Cortex of kidney (tissue), 1 donor: ENCODE measurements around the gene NBEA.
"Not testable (repeated sequence)": the region's sequence is repeated elsewhere in the genome, so short reads cannot be mapped to it uniquely, and the experiment has no call there.

ENCODE experiments used
- DNase-seq: peaks from one replicate; lab custom pipeline; 2025; lab: John Stamatoyannopoulos, UW

NBEA gene

DNA sequence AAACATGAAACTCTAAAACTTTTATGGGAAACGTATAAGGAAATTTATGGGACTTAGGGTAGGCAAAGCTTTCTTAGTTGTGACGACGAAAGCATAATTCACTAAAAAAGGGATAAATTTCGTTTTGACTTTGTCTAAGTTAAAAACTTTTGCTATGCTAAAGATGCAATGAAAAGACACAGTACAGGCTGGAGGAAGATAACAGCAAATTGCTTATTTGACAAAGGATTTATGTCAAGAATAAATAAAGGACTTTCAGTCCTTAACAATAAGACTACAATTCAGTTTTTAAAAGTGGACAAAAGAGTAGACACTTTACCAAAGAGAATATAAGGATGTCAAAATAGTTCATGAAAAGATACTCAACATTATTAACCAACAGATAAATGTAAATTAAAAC, 150.2 kb downstream of the NBEA start:
- DNase-seq = no peak

DNA sequence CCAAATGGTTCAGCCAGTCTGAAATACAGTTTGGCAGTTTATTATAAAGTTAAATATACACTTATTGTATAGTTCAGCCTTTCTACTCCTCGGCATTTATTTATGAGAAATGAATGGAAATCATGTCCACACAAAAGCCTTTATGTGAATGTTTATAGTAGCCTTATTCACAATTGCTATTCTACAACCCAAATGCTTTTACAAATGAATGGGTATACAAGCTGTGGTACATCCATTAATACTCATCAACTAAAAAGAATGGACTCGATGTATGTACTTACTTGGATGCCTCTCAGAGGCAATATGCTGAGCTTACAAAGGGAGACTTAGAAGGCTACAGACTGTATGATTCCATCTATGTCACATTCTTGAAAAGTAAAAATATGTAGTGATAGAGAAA, 150.7 kb downstream of the NBEA start:
- DNase-seq = no peak

DNA sequence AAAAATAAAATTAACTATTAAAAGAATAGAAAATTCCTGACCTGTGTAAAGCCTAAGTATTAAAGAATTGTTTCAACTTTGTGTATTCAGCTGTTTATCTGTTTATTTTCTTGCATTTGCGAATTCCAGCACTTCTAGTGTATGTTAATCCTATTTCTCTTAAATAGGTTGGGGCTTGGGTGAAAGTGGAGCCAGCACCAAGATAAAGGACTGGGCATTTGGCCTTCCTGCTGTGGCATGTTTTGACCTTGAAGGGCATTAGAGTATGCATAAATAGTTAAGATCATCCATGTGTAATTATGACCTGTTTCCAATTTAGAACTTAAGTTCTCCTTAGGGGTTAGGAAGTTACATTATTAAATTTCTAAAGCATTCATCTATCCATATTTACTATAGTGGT, 151.3 kb downstream of the NBEA start:
- DNase-seq = no peak

DNA sequence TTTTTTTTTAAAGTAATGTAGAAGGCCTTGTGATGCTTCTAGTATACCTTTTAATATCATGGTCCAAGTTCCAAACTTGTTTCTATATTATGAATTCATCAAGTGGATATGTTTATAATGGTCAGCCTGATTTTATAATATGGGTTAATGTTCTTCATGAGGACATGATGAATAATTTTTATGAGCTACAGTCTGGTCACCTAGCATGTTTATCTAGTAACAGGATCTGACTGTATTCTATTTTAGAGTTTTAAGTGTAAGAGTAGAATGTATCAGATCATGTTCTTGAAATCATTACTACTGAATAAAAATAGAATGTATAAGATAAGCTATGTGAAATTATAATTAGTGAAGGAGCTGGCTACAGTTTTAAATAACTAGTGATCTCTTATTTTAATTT, 164.7 kb downstream of the NBEA start:
- not testable (repeated sequence) for DNase-seq

DNA sequence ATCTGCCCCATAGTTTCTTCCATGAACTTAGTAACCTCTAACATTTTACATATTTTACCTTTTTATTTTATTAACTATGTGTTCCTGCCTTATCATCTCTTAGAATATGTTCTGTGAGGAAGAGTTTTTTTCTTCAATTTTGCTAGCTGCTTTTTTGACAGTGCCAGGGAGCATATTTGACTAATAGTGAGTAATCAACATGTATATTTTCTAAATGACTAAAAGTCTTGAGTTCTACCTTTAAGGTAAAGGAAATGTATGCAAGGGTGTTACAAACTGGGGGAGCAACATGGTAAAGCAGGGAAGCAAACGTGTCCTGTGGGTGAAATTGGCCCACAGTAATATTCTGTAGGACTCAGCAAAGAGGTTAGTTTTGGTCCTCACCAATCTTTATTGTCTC, 165.5 kb downstream of the NBEA start:
- no peak for DNase-seq

DNA sequence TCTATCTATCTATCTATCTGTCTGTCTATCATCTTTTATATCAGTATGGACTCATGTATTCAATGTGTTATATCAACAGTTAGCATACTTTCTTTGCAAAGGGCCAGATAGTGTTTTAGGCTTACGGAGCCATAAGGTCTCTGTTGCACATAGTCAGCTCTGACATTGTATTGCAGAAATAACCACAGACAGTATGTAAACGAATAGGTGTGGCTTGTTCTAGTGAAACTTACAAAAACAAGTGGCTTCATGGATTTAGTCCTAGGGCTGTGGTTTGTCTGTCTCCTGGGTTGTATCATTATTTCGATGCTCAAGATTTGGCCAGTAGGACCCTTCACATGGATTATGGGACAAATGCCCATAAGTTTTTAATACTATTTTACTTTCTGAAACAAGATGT, 171.5 kb downstream of the NBEA start:
- not testable (repeated sequence) for DNase-seq

DNA sequence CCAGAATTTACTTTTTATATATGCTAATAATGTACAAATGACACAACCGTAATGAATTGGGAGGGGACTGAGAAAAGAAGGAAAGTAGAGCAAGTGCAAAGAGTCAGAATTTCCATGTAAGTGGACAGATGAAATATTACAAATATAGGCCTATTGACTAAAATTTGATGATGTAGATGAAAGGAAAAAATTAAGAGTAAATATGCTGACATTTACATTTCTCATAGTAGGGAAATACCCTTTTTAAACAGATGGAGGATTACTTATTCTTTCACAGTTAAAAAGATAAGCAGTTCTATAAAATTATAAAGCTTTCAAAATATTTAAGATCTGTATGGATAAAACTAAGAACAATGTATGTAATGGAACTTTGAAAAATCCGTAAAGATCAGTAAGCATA, 185.4 kb downstream of the NBEA start:
- DNase-seq = no peak

DNA sequence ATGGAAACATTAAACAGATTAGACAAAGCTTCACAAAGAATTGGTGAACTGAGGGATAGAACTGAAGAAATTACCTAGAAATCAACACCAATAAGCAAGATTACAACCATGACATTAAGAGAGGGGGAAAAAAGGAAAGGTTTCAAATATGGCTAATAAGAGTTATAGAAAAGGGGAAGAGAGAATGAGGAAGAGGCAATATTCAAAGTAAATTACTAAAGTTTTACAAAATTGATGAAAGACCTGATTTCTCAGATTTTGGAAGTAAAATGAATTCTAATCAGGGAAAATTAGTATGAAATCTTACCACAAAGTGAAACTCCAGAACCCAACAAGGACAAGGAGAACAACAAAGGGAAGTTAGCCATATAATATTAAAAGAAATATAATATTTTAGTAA, 187.4 kb downstream of the NBEA start:
- no peak for DNase-seq

DNA sequence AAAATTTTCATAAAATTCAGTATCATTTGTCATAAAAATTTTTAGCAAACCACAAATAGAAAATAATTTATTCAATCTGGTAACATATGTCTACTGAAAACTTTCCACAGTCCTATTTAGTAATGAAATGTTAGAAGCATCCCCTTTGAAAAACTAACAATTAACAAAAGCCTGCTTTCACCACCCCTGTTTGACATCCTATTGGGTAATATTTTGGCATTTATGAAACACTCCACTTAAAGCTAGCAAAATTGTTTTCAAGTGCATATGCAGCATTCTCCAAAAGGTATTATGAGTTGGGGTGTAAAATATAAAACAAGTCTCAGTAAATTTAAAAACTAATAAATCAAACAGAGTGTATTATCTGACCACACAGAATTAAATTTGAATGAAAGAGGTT, 189.4 kb downstream of the NBEA start:
- no peak for DNase-seq

DNA sequence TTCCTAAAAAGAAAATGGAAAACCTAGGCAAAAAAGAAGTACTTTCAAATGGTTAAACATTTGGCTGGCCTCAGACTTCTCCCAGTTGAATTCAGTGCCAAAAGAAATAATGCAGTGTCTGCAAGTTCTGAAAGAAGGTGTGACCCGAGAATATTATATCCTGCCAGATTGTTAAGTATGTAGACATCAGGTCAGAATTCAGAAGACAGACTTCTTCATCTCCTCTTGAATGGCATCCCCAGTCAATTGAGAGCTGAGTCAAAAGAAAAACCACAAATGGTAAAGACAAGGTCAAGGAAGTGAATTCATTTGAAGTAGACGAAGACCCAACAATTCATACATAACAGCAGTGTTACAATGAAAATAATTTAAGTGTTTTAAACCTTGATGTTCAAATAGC, 194.5 kb downstream of the NBEA start:
- no peak for DNase-seq

DNA sequence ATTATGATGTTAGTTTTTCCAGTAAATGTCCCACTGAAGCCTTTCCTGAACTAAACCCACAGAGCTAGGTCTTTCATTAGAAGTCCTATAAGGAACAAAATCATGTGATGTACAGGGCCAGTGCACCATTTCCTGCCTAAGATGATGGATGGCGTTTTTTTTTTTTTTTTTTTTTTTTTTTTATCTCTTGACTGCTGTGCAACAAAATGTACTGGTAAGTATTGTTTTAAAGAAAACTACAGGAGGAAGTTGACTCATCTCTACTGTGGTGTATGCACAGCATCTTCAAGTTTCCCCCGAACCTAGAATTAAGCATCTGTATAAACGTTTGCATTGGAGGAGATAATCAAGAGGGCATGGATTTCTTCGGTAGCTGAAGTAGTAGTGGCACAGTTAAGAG, 197.5 kb downstream of the NBEA start:
- no peak for DNase-seq

DNA sequence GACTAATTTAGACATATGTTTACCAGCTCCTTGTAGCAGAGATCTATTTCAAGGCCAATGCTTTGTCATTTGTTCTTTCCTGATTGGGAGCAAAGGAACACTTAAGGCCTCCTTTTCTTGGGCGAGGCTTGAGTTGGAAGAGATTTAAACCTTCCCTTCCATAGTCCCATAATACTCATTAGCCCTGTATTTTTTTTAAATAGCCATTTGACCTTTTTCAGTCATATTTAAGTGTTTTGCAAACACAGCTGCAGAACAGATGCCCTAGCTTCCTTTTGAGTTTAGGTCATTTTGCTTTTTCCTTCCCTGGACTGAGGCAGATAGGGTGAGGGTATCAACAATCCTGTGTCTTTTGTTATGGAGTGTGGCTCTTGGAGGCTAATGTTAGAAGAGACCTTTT, 198.3 kb downstream of the NBEA start:
- DNase-seq = no peak

DNA sequence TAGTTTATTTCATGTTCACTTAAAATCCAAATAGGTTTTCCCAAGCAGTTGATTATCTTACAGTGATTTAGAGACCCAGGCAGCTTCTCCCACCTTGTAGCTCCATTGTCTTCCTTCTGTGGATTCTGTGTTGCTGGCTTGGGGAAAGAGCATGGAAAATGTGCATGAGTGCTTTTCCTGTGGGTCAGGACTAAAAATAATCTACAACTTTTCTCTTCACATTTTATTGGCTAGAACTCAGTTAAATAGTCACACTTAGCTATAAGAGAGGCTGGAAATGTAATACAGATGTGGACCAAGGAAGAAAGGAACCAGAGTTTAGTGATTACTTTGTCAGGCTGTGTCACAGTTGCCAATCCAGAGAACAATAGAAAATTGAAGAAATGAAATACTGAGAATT, 198.8 kb downstream of the NBEA start:
- DNase-seq = no peak

DNA sequence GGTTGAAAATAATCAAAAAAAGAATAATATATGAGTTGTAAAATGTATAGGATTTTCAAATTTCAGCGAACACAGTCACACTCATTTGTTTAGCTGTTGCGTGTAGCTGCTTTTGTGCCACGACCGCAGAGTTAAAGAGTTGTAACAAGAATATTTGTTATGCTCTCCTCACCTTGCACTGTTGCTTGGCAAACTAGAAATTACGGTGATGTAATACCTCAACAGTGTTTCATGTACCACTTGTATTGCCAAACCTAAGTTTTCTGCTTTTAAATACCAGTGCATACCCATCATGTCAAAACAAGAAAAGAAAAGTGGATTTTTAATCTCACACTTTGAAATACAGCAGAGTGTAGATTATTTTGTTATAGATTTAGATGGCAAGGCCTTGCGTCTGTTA, 201.1 kb downstream of the NBEA start:
- DNase-seq = no peak

DNA sequence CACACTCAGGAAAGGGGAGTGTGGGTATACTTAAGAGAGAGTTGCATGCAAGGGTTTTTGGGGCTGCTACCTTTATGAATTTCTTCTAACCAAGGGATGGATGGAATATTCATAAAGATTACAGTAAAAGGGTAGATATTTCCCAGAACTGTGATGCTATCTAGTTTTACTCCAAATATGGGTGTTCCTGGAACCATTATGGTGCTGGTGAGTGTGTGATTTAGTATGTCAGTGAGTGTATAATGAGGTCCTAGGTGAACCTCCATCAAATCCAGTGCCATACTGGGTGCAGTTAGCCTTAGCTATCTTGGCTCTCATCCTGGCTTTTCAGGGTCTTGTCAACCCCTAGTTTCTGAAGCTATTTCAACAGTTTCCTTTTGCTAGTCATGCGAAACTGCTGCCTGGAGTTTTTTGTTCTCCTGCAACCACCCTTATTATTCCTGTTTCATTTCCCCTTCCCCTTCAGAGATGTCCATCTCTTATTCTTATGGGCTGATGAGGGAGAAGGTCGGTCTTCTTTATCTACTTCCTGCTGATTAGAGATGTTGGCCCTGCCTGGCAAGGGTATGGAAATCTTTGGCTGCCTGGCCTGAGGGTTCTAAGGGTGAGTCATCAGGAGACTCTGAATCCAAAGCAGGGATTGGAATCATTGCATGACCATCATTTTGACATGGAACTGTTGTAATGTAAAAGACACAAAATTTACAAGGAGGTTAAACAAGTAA, 202.3 kb downstream of the NBEA start:
- DNase-seq = no peak

DNA sequence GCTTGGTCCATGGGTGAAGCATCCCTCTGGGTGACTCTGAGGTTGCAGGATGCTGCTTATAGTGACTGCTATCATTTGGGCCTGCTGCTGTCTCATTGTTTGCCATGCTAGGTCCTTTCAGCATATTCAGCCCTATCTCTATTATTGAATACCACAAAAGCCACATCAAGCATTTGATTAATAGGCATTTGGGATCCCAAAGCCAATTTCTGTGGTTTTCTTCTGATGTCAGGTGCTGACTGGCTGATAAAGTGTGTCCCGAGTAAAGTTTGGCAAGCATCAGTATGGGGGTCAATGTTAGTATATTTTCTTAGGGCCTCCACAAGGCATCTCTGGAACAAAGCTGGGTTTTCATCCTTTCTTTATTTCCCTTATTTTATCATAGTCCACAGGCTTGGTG, 204.6 kb downstream of the NBEA start:
- no peak for DNase-seq

DNA sequence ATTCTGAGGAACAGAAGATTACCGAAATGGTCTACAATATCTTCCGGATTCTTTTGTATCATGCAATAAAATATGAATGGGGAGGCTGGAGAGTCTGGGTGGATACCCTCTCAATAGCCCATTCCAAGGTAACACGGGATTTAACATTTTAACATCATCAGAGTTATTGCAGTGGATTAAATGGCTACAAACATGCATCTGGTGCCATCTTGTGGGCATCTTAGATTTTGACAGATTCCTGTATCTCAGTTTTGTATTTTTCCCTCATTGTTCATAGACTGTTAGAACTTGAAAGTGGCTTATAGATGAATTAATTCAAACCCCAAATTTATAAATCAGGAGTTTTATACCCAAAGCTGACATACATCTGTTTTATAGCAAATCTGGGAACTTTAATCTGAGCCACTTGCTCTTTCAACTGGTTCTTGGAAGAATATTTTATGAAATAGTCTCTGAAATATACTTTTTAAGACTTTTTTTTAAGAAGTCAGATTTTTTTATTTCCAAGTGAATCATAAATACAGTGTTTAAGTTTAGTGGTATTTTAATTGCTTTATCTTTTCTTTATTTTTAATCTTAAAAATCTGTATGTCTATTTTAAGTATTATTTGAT, 215.2 kb downstream of the NBEA start:
- DNase-seq = no peak

DNA sequence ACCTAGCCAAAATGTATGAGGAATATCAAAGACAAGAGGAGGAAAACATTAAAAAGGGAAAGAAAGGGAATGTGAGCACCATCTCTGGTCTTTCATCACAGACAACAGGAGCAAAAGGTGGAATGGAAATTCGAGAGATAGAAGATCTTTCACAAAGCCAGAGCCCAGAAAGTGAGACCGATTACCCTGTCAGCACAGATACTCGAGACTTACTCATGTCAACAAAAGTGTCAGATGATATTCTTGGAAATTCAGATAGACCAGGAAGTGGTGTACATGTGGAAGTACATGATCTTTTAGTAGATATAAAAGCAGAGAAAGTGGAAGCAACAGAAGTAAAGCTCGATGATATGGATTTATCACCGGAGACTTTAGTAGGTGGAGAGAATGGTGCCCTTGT, 217.0 kb downstream of the NBEA start:
- DNase-seq = no peak

DNA sequence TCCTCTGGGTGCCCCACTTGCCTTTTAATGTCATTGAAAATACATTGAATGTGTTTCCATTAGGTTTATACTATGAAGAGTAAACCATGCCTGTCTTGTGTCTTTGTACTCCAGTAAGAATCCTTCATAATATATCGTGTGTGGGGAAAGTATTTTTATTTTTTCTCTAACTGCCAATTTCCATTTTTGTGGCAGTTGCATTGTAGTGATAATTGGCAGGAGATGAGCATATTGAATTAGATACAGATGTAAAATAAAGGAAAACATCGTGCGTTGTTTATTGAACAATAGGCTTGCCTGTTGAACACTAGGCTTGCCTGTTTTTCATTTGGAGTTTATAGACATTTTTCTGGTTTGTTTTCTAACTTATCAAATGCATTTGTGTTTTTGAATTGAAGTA, 218.8 kb downstream of the NBEA start:
- DNase-seq = no peak

DNA sequence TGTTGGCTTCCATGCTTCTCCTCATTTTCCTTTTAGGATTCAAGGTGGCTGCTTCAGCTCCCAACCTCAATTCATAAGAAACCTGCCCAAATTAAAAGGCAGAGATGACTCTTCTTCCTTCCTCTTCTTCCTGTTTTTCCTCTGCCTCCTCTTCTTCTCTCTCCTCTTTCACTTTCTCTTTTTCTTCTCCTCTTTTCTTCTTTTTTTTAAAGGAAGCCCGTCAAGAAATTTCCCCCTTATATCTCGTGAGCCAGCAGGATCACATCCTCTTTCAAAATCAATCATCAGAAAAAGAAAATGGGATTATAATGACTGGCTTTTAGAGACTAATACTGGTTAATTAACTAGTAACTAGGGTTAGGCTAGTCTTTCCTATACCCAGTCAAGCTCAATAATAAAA, 220.3 kb downstream of the NBEA start:
- no peak for DNase-seq

DNA sequence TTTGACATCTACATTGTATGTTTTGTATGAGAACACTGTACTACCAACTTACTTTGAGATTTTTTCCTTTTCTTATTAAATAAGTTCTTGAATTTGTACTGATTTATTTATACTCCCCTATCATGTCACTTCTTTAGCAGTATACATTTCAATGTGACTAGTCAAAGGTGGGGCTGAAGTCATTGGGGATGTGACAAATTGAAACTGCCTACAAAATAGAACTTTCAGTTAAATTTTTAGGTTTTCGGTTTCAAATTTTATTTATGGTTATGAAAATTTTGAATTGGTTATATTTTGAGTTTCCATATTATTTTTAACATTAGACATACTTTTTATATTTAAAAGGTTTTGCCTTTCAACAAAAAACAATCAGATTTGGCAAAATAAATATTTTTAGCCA, 221.6 kb downstream of the NBEA start:
- DNase-seq = no peak

DNA sequence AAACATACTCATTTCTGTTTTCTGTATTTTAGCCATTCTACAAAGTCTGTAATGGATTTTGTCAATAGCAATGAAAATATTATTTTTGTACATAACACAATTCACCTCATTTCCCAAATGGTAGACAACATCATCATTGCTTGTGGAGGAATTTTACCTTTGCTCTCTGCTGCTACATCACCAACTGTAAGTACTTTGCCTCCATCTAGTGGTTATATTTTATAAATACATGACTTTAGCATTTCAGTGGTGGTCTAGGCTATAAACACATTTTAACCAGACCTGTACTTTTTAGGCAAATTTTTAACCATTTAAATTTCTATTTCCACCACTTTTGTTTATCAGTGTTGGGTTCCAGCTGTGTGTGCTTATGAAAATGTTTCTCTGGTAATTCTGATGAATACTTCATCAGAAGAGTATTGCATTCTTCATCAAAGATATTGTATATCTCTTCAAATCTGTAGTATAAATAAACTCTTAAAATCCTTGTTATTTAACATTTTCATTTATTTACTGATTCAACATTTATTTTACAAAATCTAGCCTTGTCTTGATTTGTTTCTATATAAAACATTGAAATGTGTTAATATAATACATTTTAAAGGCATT, 222.4 kb downstream of the NBEA start:
- no peak for DNase-seq

DNA sequence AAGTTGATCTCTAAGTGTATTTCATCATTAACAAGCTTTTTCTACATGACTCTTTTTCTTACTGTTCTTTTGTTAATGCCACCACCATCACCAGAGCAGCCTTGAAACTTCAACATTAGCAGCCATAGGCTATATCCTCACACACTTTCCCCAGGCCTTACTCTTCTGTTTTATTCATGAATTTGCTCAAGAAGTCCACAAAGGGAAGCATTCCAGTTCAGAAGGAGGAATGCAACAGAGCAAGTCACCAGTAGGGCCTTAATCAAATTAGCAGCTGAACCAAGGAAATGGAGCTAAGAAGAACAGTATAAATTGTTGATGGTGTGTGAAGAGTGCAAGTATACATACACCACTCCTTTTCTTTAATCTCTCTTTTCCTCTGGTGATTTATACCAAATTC, 223.1 kb downstream of the NBEA start:
- DNase-seq = no peak

DNA sequence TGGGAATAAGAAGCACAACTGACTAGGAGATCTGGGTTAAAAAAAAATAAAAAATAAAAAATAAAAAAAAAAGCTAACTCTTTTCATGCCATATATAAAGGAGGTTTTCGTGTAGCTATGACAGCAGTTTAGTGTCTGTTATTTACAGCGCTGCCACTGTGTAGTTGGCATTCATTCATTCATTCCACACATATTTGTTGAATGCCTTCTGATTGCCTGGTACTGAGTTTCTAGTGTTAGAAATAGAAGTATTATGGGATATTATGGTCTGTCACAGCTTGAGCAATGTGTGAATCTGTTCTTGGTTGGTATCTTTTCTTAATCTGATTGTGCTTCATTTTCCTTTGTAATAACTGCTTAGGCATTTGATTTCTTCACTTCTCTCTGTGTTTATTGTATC, 237.4 kb downstream of the NBEA start:
- DNase-seq = no peak
